AG09309 (cell line): ENCODE measurements around the gene NYNRIN.

Source experiments
- DNase-seq: peaks from one replicate; pipeline ENCODE4 v3.0.0-alpha.2; 2010; ENCODE audit warnings: low read depth
- H3K4me3 ChIP-seq: 2 replicates; pipeline ENCODE4 v1.5.1; 2011; ENCODE audit warnings: mild to moderate bottlenecking, low read depth, low read length, moderate library complexity; ENCODE audit not compliant: control insufficient read depth
- TF ChIP-seq, protein P1 (sequence below): IDR thresholded peaks from 2 replicates; pipeline ENCODE4 v1.5.1; 2011; ENCODE audit warnings: mild to moderate bottlenecking, low read depth, low read length, inconsistent platforms; ENCODE audit not compliant: insufficient read depth, control insufficient read depth; ENCODE audit errors: missing control alignments

Gene NYNRIN

DNA sequence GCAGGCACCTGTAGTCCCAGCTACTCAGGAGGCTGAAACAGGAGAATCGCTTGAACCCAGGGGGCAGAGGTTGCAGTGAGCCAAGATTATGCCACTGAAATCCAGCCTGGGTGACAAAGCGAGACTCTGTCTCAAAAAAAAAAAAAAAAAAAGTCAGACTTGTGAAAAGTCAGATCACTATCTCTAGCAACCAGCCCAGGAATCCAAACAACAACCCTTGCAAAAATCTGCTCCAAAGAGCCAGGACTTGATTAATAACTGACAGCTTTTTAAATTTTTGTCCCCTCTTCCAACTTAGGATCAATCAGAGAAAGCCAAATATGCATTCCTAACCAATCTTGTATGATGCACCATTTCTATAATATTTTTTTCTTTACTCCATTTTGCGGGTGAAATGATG, 38.5 kb upstream of the NYNRIN start:
- no peak overlapping the region for H3K4me3 ChIP-seq
- TF ChIP-seq, protein P1, sequence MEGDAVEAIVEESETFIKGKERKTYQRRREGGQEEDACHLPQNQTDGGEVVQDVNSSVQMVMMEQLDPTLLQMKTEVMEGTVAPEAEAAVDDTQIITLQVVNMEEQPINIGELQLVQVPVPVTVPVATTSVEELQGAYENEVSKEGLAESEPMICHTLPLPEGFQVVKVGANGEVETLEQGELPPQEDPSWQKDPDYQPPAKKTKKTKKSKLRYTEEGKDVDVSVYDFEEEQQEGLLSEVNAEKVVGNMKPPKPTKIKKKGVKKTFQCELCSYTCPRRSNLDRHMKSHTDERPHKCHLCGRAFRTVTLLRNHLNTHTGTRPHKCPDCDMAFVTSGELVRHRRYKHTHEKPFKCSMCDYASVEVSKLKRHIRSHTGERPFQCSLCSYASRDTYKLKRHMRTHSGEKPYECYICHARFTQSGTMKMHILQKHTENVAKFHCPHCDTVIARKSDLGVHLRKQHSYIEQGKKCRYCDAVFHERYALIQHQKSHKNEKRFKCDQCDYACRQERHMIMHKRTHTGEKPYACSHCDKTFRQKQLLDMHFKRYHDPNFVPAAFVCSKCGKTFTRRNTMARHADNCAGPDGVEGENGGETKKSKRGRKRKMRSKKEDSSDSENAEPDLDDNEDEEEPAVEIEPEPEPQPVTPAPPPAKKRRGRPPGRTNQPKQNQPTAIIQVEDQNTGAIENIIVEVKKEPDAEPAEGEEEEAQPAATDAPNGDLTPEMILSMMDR = no peak
- DNase-seq = no peak

DNA sequence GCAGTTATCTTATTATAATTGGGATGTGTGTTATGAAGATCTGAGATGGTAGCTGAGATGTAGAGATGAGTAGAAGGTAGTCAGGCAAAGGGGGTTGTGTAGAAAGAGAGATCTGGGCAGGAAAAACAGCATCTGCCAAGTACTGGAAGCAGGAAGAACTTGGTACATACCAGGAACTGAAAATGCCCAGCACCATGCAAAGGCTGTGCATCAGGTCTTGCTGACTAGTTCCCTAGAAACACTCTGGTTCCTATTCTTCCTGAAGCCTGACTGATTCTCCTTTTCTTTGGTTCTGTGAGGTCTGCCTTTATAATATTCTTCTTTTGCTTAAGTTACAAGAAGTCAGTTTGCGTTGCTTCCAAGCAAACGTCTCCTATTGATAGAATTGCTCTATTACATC, 37.5 kb upstream of the NYNRIN start:
- H3K4me3 ChIP-seq = no peak overlapping the region
- TF ChIP-seq, protein P1 = no peak
- DNase-seq = no peak

DNA sequence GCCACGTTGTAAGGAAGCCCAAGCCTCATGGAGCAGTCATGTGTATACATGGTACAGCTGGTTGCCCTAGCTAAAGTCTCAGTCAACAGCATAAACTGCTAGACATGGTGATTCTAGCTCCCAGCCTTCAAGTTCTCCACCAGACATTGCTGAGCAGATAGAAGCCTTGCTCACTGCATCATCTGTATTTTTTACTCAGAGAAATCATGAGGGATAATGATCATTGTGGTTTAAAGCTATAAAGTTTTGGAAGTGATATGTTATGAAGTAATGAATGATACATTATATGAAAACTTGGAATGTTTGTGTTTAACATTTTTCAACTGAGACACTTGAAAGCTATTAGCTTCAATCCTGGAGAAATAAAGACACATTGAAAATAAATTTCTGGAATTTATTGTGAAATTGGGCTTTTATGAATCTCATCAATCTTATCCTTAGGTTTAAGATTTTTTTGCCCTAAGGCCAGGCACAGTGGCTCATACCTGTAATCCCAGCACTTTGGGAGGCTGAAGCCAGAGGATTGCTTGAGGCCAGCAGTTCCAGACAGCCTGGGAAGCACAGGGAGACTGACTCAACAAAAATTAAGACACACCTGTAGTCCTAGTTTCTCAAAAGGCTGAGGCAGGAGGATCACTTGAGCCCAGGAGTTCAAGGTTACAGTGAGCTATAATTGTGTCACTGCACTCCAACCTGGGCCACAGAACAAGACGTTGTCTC, 36.4 kb upstream of the NYNRIN start:
- no peak overlapping the region for H3K4me3 ChIP-seq
- TF ChIP-seq, protein P1 = no peak
- peak; percentile 46 for DNase-seq

DNA sequence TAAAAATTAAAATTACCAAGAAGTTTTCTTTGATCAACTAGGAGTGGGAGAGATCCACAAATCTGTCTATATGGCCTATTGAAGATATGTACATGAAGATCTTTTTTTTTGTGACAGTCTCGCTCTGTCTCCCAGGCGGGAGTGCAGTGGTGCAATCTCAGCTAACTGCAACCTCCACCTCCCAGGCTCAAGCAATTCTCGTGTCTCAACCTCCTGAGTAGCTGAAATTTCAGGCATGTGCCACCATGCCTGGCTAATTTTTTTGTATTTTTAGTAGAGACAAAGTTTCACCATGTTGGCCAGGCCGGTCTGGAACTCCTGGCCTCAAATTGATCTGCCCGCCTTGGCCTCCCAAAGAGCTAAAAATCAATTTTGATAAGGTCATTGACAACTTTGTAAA, 35.4 kb upstream of the NYNRIN start:
- H3K4me3 ChIP-seq = no peak overlapping the region
- DNase-seq = no peak
- TF ChIP-seq, protein P1 = no peak

DNA sequence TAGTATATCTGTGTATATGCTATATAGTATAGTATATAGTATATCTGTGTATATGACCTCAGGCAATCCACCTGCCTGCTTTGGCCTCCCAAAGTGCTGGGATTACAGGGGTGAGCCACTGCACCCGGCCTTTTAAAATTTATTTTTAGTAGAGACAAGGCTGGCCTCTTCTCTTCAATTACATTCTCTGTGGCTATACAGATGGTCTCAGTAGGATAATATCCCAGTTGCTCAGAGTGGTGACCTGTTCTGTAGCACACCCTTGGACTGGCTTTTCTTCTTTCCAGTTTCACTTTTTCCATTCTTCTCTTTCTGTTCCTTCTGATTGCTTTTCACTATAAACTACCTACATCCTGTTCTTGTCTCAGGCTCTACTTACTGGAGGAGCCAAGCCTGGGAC, 34.0 kb upstream of the NYNRIN start:
- TF ChIP-seq, protein P1 = no peak
- no peak for DNase-seq
- no peak overlapping the region for H3K4me3 ChIP-seq

DNA sequence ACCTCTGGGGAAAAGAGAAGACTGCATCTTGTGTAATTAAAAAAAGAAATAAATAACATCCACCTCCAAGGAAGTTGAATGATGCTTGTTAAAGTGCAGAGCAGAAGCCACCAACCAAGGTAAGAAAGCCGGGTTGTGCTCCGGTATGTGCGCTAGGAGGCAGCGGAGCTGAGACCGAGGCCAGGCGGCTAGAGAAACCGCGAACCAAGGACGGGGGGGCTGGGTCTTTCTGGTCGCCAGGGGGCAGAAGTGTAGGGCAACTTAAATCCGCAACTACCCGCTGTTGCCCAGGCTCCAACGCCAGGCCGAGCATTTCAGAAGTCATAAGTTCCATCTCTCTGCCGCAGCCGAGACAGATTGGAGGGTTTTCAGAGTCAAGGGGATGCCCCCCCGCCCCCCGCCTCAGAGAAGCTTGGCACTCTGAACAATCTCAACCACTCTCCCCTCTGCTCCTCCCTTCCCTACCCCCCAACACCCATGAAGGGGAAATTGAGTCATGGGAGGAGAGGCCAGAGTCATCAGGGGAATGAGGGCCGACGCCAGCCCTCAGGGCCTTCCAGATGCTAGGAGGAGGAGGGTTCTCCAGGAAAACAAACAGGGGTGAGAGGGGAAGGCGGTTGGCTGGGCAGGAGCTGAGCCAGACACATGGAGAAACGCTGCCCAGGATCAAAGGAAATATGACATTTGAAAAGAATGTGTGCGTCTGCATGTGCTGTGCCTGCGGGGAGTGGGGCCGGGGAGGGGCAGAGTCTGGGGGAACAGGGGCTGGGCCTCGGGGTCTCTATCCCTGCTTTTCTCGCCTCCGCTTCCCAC, 33.0 kb upstream of the NYNRIN start:
- DNase-seq = peak; percentile 67
- peak overlapping the region; percentile 52 for H3K4me3 ChIP-seq
- TF ChIP-seq, protein P1 = peak; percentile 93
